Renal cortical epithelial cell (primary cell): ENCODE data around the gene KPNA2. TPM values are rescaled to one million over a fixed set of nuclear protein-coding genes. Genes with fewer than 3 reads are reported as not detected.
A peak's percentile ranks its signal among the peaks of the same experiment; 100 is the strongest.
"Not testable (repeated sequence)": the region's sequence is repeated elsewhere in the genome, so short reads cannot be mapped to it uniquely, and the experiment has no call there.

Experiments
- DNase-seq: peaks from one replicate; pipeline ENCODE4 v3.0.0-alpha.2; 2011; ENCODE audit warnings: low read depth
- total RNA-seq: library from RNA; depleted of rRNA; stranded (reverse); fragments of >200 nt; gene quantifications from 2 replicates; pipeline ENCODE4 v1.2.3, GENCODE V29; 2014

KPNA2 gene
- total RNA-seq, 1 donor from 2014 or later, result 72.1 TPM

GRCh38 chr17:68019675-68020408, 15.7 kb upstream of the KPNA2 start:
- DNase-seq, result peak; percentile 86

- DNase-seq, result no peak
Observed at GRCh38 chr17:68020409-68020756, 15.2 kb upstream of the KPNA2 start.

GRCh38 chr17:68020791-68021190, 14.7 kb upstream of the KPNA2 start:
- not testable (repeated sequence) for DNase-seq

GRCh38 chr17:68021963-68022362, 13.6 kb upstream of the KPNA2 start:
- no peak for DNase-seq

DNA sequence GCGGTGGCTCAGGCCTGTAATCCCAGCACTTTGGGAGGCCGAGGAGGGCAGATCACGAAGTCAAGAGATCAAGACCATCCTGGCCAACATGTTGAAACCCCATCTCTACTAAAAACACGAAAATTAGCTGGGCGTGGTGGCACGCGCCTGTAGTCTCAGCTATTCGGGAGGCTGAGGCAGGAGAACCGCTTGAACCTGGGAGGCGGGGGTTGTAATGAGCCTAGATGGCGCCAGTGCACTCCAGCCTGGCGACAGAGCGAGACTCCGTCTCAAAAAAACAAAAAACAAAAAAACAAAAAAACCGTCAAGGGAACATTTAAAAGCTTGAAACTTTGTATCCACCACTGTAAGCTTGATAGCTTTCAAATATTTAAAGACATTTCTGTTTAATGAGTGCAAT, 13.0 kb upstream of the KPNA2 start:
- not testable (repeated sequence) for DNase-seq

- no peak for DNase-seq
Observed at GRCh38 chr17:68029512-68030215, 5.9 kb upstream of the KPNA2 start.

DNA sequence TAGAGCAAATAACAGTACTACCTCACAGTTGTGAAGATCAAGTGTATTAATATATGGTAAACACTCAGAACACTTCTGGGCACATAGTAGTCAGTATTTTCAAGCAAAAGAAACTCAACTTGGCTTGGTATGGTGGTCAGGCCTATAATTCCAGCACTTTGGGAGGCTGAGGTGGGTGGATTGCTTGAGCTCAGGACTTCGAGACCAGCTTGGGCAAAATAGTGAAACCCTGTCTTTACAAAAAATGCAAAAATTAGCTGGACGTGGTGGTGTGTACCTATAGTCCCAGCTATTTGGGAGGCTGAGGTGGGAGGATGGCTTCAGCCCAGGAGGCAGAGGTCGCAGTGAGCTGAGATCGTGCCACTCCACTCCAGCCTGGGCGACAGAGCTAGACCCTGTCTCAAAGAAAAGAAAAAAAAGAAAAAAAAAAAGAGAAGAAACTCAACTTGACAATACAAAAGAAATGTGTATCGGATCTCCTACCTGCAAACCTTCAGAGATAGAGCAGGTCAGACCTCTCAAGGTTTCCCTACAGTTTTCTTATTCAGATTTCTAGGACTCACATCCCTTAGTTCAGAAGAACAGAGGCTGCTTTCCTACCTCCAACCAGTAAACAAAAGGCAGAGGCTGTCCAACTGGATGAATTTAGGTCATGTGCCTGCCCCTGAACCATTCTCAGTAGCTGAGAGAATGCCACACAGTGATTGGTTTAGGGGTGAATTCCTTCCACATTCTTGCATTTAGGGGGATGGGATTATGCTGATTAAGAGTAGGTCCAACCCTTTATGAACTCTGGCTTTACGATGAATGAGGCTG, 1.7 kb upstream of the KPNA2 start:
- DNase-seq, result peak; percentile 85

- DNase-seq, result no peak
Observed at GRCh38 chr17:68034452-68034776, 1.1 kb upstream of the KPNA2 start.

DNA sequence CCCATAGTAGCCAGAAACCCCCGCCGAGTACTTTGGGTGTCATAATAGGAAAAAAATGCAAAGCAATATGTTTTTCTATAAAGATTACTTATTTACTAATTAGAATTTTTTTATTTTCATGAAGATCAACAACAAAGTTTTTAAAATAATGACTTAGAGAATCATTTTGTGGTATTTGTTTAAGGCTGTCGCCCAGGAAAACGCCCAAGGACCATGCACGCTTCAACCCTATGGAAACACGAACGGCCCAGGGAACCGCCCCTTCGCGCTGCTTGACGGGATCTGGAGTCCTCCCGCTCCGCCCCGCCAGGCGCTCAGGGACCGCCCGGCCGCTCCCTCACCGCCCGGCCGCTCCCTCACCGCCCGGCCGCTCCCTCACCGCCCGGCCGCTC, 408 bp upstream of the KPNA2 start:
- DNase-seq, result no peak

DNA sequence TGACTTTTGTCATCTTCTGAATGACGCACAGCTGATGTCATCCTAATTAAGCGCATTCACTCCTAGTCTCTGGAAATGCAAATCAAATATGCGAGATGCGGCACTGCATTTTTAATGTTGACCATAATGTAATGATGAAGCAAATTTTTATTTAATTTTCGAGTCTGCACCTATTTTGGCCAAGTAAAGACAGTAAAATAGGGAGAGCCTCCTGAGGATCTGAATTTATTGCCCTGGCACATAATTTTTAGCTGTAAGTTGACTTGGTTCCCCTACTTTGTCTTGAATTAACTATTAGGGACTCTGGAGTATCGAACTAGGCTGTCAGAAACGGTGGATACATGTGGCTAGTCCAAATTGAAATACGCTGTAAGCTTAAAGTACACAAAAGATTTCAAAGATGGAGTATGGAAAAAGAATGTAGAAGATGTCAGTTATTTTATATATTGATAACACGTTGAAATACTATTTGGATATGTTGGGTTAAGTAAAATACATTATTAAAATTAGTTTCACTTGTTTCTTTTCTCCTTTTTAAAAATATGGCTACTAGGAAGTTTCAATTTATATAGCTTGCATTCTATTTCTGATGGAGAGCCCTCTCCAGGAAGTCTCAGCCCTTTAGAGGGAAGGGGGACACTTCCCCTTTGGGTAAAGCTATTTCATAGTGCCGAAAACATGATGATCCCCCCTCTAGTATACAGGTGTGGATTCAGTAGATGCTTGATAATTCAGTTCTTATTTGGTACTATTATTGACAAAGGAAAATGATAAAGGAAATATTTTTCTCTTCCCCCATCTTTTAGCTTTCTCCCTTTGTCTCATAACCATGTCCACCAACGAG, 991 bp downstream of the KPNA2 start:
- DNase-seq, result peak; percentile 39

- no peak for DNase-seq
Observed at GRCh38 chr17:68047153-68047846, 11.8 kb downstream of the KPNA2 start.

GRCh38 chr17:68047890-68048542, 12.5 kb downstream of the KPNA2 start:
- not testable (repeated sequence) for DNase-seq

DNA sequence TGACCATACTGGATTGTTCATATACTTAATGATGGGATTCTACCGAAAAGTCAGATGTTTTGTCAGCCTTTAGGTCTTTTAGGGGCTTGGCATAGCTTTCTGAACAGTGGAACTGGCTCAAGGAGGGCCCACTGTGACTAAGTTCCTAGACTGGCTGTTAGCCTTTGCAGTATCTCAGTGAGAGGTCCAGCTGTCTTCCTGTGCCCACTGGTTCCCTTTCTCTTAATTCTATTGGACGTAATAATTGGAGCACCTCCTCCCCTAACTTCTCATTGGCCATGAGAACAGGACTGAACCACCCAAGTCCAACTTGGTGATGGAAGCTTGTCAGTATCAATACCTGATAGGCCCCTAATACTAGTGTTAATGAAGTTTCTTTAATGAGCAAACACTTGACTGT, 13.5 kb downstream of the KPNA2 start:
- DNase-seq, result no peak

DNA sequence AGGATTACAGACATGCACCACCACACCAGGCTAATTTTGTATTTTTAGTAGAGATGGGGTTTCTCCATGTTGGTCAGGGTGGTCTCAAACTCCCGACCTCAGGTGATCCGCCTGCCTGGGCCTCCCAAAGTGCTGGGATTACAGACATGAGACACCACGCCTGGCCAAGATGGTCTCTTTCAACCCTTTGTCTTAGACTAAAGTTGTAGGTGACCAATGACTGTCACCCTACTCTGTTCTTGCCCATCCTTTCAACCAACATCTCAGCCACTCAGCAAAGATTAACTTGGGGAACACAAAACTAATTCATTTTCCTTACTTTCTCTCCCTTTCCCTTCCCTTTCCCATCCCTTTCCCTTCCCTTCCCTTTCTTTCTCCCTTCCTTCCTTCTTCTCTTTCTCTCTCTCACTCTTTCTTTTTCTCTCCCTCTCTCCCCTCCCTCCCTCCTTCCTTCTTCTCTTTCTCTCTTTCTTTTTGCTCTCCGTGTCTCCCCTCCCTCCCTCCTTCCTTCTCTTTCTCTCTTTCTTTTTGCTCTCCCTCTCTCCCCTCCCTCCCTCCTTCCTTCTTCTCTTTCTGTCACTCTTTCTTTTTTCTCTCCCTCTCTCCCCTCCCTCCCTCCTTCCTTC, 14.4 kb downstream of the KPNA2 start:
- not testable (repeated sequence) for DNase-seq

- not testable (repeated sequence) for DNase-seq
Observed at GRCh38 chr17:68051321-68052312, 16.1 kb downstream of the KPNA2 start.

DNA sequence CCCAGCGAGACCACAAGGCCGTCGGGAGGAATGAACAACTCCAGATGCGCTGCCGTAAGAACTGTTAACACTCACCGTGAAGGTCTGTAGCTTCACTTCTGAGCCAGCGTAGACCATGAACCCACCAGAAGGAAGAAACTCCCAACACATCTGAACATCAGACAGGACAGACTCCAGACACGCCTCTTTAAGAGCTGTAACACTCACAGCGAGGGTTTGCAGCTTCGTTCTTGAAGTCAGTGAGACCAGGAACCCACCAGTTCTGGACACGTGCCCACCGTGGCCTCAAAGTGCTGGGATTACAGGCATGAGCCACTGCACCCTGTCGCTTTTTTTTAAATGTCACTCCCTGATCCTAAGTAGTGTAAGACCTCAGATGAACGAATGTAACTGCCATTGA, 17.3 kb downstream of the KPNA2 start:
- DNase-seq, result no peak

- DNase-seq, result no peak
Observed at GRCh38 chr17:68053231-68054013, 17.9 kb downstream of the KPNA2 start.

DNA sequence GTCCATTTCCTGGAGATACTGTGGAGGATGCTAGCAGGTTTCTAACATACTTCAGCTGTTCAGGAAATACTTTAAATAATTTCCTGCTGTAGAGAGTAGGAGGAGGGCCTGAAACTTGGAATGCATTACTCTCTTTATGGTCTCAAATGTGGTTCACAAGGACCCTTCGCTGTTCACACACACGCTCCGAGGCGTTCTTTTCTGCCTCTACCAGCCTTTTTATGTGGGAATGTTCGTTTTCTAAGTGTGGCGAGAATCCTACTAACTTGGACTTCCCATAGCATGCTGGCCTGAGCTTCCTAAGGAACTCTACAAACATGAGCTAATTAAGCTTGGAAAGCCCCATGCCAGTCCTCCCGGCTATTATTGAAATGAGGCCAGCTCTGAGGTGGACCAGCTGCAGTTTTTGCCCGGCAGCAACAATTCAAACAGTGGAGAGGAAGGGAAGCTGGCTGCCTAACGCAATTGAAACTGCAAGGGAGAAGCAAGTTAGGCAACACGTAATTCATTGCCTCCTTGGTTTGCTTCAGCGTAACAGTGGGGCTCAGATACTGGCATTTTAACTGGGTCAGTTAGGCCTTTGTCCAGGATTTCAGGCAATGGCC, 18.9 kb downstream of the KPNA2 start:
- peak; percentile 61 for DNase-seq
